K562 (cell line): Measurements from ENCODE around the gene LGR6.
A peak's percentile ranks its signal among the peaks of the same experiment; 100 is the strongest.

Experiments
- EP300 ChIP-seq: IDR thresholded peaks from 2 replicates; pipeline ENCODE4 v1.6.1; 2012; ENCODE audit warnings: low read length, improper control_type of control experiment
- GABPB1 ChIP-seq: sonication (generic); formaldehyde crosslinking; IDR thresholded peaks from 2 replicates; pipeline ENCODE4 v1.8.0; 2022; ENCODE audit warnings: mild to moderate bottlenecking, missing genetic modification reagents
- IRF1 ChIP-seq: sonication (generic); formaldehyde crosslinking; IDR thresholded peaks from 2 replicates; pipeline ENCODE4 v1.8.0; 2022; ENCODE audit warnings: missing genetic modification reagents, mild to moderate bottlenecking, borderline replicate concordance
- KDM1A ChIP-seq, 2 experiments: fragments of 450-650 bp; IDR thresholded peaks; 2 replicates each; pipeline ENCODE4 v1.6.1; 2016; ENCODE audit warnings: mild to moderate bottlenecking in 2 of 2
- MTF1 ChIP-seq: fragments of 250-450 bp; sonication (Bioruptor Pico); IDR thresholded peaks from 2 replicates; pipeline ENCODE4 v1.9.0; 2021; ENCODE audit warnings: moderate library complexity, mild to moderate bottlenecking, inconsistent platforms, borderline replicate concordance
- POLR2AphosphoS5 ChIP-seq: IDR thresholded peaks from 2 replicates; pipeline ENCODE4 v1.6.1; 2011; ENCODE audit warnings: mild to moderate bottlenecking, low read depth, low read length, moderate library complexity; ENCODE audit not compliant: control insufficient read depth, insufficient read depth
- PURB ChIP-seq: sonication (generic); formaldehyde crosslinking; IDR thresholded peaks from 2 replicates; pipeline ENCODE4 v1.9.0; 2021; ENCODE audit warnings: low read depth, mild to moderate bottlenecking, missing genetic modification reagents
- RCOR1 ChIP-seq, 2 experiments: IDR thresholded peaks; 2 replicates each; pipeline ENCODE4 v1.6.1; 2012; ENCODE audit warnings: low read depth in 2 of 2, low read length in 2 of 2, borderline replicate concordance in 1 of 2, improper control_type of control experiment in 1 of 2
- SETDB1 ChIP-seq: IDR thresholded peaks from one replicate; pipeline ENCODE4 v1.6.1; 2012; ENCODE audit warnings: low read length, control low read depth, inconsistent platforms
- SIN3B ChIP-seq: fragments of 450-650 bp; IDR thresholded peaks from 2 replicates; pipeline ENCODE4 v1.6.1; 2017; ENCODE audit warnings: low read depth, mild to moderate bottlenecking, moderate library complexity
- TCF7 ChIP-seq: sonication (generic); IDR thresholded peaks from 2 replicates; pipeline ENCODE4 v1.6.1; 2016; ENCODE audit warnings: antibody characterized with exemption, borderline replicate concordance
- ZNF140 ChIP-seq: fragments of 250-450 bp; sonication (Bioruptor Pico); IDR thresholded peaks from 2 replicates; pipeline ENCODE4 v1.8.0; 2021; ENCODE audit warnings: moderate library complexity, mild to moderate bottlenecking, inconsistent platforms

- TF ChIP-seq GABPB1 (CRISPR knock-in tag), result no peak; the same call in 1 of the 2 replicates
- no peak for TF ChIP-seq ZNF140 (CRISPR knock-in tag)
- TF ChIP-seq SETDB1, result no peak
- TF ChIP-seq TCF7, result no peak
- no peak for TF ChIP-seq SIN3B
- TF ChIP-seq RCOR1 (IDR thresholded peaks at IDR 0.05; ENCODE audit: borderline replicate concordance in 1 of 2, low read depth in 2 of 2, low read length in 2 of 2), result peak; percentile 10 to 45; a peak in 2 of 4 replicates
- peak; percentile 48 for TF ChIP-seq EP300
- no peak for TF ChIP-seq MTF1 (CRISPR knock-in tag)
- TF ChIP-seq IRF1 (CRISPR knock-in tag), result no peak
- TF ChIP-seq KDM1A (IDR thresholded peaks at IDR 0.05), result peak; percentile 59; a peak in 1 of 4 replicates
- TF ChIP-seq POLR2AphosphoS5, result 0 out of 2 replicates have a peak, but pooled peaks have one; percentile 41
- no peak for TF ChIP-seq PURB (CRISPR knock-in tag)
Observed at GRCh38 chr1:202165942-202166843, 27.4 kb upstream of the LGR6 start.
